OCI-LY7 (cell line): ENCODE measurements around the gene CDC5L. TPM values are rescaled to one million over a fixed set of nuclear protein-coding genes. Genes with fewer than 3 reads are reported as not detected.

Source experiments
- BruUV-seq: library from RNA; stranded (reverse); fragments of 400-500 nt; replicated peaks from 2 replicates; lab custom pipeline; 2021; lab: Mats Ljungman, UMichigan
- CTCF ChIA-PET: fragments of 300-600 bp; sonication (Branson Sonifier 250); formaldehyde crosslinking; loops from one replicate; lab custom pipeline; 2022; ENCODE audit warnings: antibody characterized with exemption; ENCODE audit not compliant: unreplicated experiment; lab: Charles Lee
- POLR2A ChIA-PET: fragments of 300-600 bp; sonication (Branson Sonifier 250); formaldehyde crosslinking; loops from one replicate; lab custom pipeline; 2022; ENCODE audit warnings: antibody characterized with exemption; lab: Charles Lee
- DNase-seq: peaks from one replicate; pipeline ENCODE4 v3.0.0-alpha.2; 2015; ENCODE audit warnings: low spot score
- H2AFZ ChIP-seq: fragments of 200-600 bp; sonication (generic), shearing (Covaris generic); 2 replicates; pipeline ENCODE4 v1.6.1; 2014; ENCODE audit warnings: mild to moderate bottlenecking, antibody characterized with exemption, low read length, moderate library complexity
- H3K27ac ChIP-seq: fragments of 200-600 bp; sonication (generic); 2 replicates; pipeline ENCODE4 v1.5.1; 2014; ENCODE audit warnings: mixed run types, low read depth, mild to moderate bottlenecking, moderate library complexity, low read length, inconsistent platforms; ENCODE audit not compliant: poor library complexity, severe bottlenecking
- H3K36me3 ChIP-seq: fragments of 200-600 bp; sonication (generic); 2 replicates; pipeline ENCODE4 v1.6.1; 2014; ENCODE audit warnings: mild to moderate bottlenecking, antibody characterized with exemption, low read length, moderate library complexity, mixed read lengths; ENCODE audit not compliant: insufficient read depth
- H3K4me1 ChIP-seq: fragments of 200-600 bp; sonication (generic); 2 replicates; pipeline ENCODE4 v1.5.1; 2014; ENCODE audit warnings: mild to moderate bottlenecking, low read length; ENCODE audit not compliant: insufficient read depth, poor library complexity, severe bottlenecking
- H3K4me2 ChIP-seq: fragments of 200-600 bp; sonication (generic); 2 replicates; pipeline ENCODE4 v1.6.1; 2014; ENCODE audit warnings: mild to moderate bottlenecking, low read length
- H3K4me3 ChIP-seq: fragments of 200-600 bp; sonication (generic); 2 replicates; pipeline ENCODE4 v1.5.1; 2014; ENCODE audit warnings: mild to moderate bottlenecking, low read depth, low read length; ENCODE audit not compliant: poor library complexity, severe bottlenecking
- H3K79me2 ChIP-seq: fragments of 200-600 bp; sonication (generic); 2 replicates; pipeline ENCODE4 v1.6.1; 2016; ENCODE audit warnings: low read depth, mild to moderate bottlenecking, low read length, moderate library complexity, mixed read lengths; ENCODE audit not compliant: insufficient read depth
- H3K9me2 ChIP-seq: fragments of 200-600 bp; sonication (generic); 2 replicates; pipeline ENCODE4 v1.6.1; 2016; ENCODE audit warnings: mild to moderate bottlenecking, low read length, mixed read lengths; ENCODE audit not compliant: insufficient read depth
- H3K9me3 ChIP-seq: fragments of 200-600 bp; sonication (generic); 2 replicates; pipeline ENCODE4 v1.6.1; 2014; ENCODE audit warnings: mild to moderate bottlenecking, mixed run types, low read length, mixed read lengths
- H4K20me1 ChIP-seq: fragments of 200-600 bp; sonication (generic); 2 replicates; pipeline ENCODE4 v1.6.1; 2014; ENCODE audit warnings: mild to moderate bottlenecking, antibody characterized with exemption, low read length, moderate library complexity, mixed read lengths; ENCODE audit not compliant: insufficient read depth
- CTCF ChIP-seq: fragments of 200-600 bp; sonication (generic); conservative IDR thresholded peaks from 2 replicates; pipeline ENCODE4 v1.5.1; 2014; ENCODE audit warnings: mild to moderate bottlenecking, antibody characterized with exemption, low read length, moderate library complexity, mixed read lengths
- EZH2phosphoT487 ChIP-seq: fragments of 200-600 bp; sonication (generic); IDR thresholded peaks from 2 replicates; pipeline ENCODE4 v1.6.1; 2018; ENCODE audit warnings: low read depth, borderline replicate concordance, mild to moderate bottlenecking, mixed run types, antibody characterized with exemption, low read length, moderate library complexity, mixed read lengths
- intact Hi-C: fragments of 100-400 bp; cut with micrococcal nuclease; formaldehyde crosslinking; loops from one replicate; pipeline ENCODE4 v1.10.0; 2022; ENCODE audit not compliant: unreplicated experiment
- total RNA-seq, 2 experiments: library from RNA; depleted of rRNA in 1 of 2; stranded (reverse); fragments of >200 nt in 1 of 2; shearing (Covaris generic) in 1 of 2; gene quantifications; 2 replicates each; pipeline ENCODE4 v1.2.3, GENCODE V29; 2014 to 2022

Gene CDC5L
- total RNA-seq, 2 experiments from 2014 or later, result 21.5 to 24.0 TPM

GRCh38 chr6:44396968-44397367 lies 9.5 kb downstream of the CDC5L start:
- H3K27ac ChIP-seq, result no peak overlapping the region
- no peaks in the 10 kb centered on the region for H3K9me2 ChIP-seq
- peaks cover 92% of the 10 kb centered on the region for H3K36me3 ChIP-seq
- peaks cover 12% of the 10 kb centered on the region; the same call in 1 of the 2 replicates for H3K79me2 ChIP-seq
- no peak overlapping the region for H3K4me3 ChIP-seq
- CTCF ChIA-PET, result no interaction called here
- POLR2A ChIA-PET, result interaction anchor here (0.6 to 1.3 kb wide), 5 partner anchors 8 to 56 kb away, joined by 4 to 7 read pairs (median 4); partner anchors contain the start of gene CDC5L
- no TSS peak for BruUV-seq
- no peak for DNase-seq
- no peaks in the 10 kb centered on the region for H3K4me1 ChIP-seq
- no peaks in the 10 kb centered on the region; the same call in 1 of the 2 replicates for H4K20me1 ChIP-seq
- H3K4me2 ChIP-seq, result no peak overlapping the region
- no peak for TF ChIP-seq CTCF
- no peak for TF ChIP-seq EZH2phosphoT487
- no peak overlapping the region for H2AFZ ChIP-seq
- H3K9me3 ChIP-seq, result no peaks in the 10 kb centered on the region
- intact Hi-C loops, result no loop called here

GRCh38 chr6:44397424-44398164 lies 10.1 kb downstream of the CDC5L start:
- no peaks in the 10 kb centered on the region for H3K4me1 ChIP-seq
- peaks cover 13% of the 10 kb centered on the region; the same call in 1 of the 2 replicates for H3K79me2 ChIP-seq
- H2AFZ ChIP-seq, result no peak overlapping the region
- ChIA-PET CTCF (no interaction called here), POLR2A (interaction anchor here (0.9 to 1.3 kb wide), 4 partner anchors 9 to 43 kb away, joined by 3 to 7 read pairs (median 4); partner anchors contain the start of gene CDC5L)
- TF ChIP-seq EZH2phosphoT487 (no peak), CTCF (no peak)
- intact Hi-C loops, result no loop called here
- no peak overlapping the region for H3K27ac ChIP-seq
- BruUV-seq, result no TSS peak
- H3K9me3 ChIP-seq, result no peaks in the 10 kb centered on the region
- no peaks in the 10 kb centered on the region for H4K20me1 ChIP-seq
- no peak overlapping the region for H3K4me2 ChIP-seq
- no peak overlapping the region for H3K4me3 ChIP-seq
- peaks cover 92% of the 10 kb centered on the region for H3K36me3 ChIP-seq
- no peak for DNase-seq
- H3K9me2 ChIP-seq, result no peaks in the 10 kb centered on the region

DNA sequence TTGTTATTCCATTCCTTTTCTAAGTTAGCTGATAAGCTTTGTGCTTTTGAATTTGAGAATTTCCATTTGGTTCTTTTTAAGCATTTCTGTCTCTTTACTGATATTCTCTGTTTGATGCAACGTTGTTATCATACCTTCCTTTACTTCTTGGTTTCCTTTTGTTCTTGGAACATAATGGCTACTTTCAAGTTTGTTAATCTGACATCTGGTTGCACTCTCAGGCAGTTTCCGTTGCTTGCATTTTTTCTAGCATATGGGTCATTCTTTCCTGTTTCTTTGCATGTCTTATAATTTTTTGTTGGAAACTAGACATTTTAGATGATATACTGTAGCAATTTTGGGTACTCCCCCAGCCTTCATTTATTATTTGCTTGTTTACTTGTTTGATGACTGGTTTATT lies 12.5 kb downstream of the CDC5L start:
- TF ChIP-seq EZH2phosphoT487 (no peak), CTCF (no peak)
- BruUV-seq, result no TSS peak
- Histone ChIP-seq H3K4me3 (no peak overlapping the region), H3K36me3 (peaks cover 92% of the 10 kb centered on the region), H3K27ac (no peak overlapping the region), H3K4me2 (no peak overlapping the region), H3K9me3 (peaks cover 5% of the 10 kb centered on the region; the same call in 1 of the 2 replicates), H3K79me2 (peaks cover 15% of the 10 kb centered on the region; the same call in 1 of the 2 replicates), H3K4me1 (no peaks in the 10 kb centered on the region), H4K20me1 (no peaks in the 10 kb centered on the region), H2AFZ (no peak overlapping the region), H3K9me2 (no peaks in the 10 kb centered on the region)
- ChIA-PET CTCF (no interaction called here), POLR2A (no interaction called here)
- intact Hi-C loops, result no loop called here
- no peak for DNase-seq
